WTC11 (cell line): ENCODE results near the gene CTNND2.

Experiments used
- ESRRA ChIP-seq: sonication (generic); formaldehyde crosslinking; IDR thresholded peaks from 2 replicates; pipeline ENCODE4 v1.8.1; 2022; ENCODE audit warnings: mild to moderate bottlenecking, missing genetic modification reagents, borderline replicate concordance
- NFYB ChIP-seq: sonication (generic); formaldehyde crosslinking; conservative IDR thresholded peaks from 2 replicates; pipeline ENCODE4 v1.8.0; 2022; ENCODE audit warnings: low read depth, missing genetic modification reagents
- NR2C2 ChIP-seq: sonication (generic); formaldehyde crosslinking; IDR thresholded peaks from 2 replicates; pipeline ENCODE4 v1.8.0; 2022; ENCODE audit warnings: mild to moderate bottlenecking, missing genetic modification reagents
- RORB ChIP-seq: fragments of 250-450 bp; sonication (Bioruptor Pico); IDR thresholded peaks from 2 replicates; pipeline ENCODE4 v1.9.0; 2021; ENCODE audit warnings: mild to moderate bottlenecking
- TF ChIP-seq, protein P1 (sequence below): sonication (generic); formaldehyde crosslinking; conservative IDR thresholded peaks from 2 replicates; pipeline ENCODE4 v1.8.1; 2022; ENCODE audit warnings: mild to moderate bottlenecking, missing genetic modification reagents
- TF ChIP-seq, protein P2 (sequence below): fragments of 200-600 bp; IDR thresholded peaks from 2 replicates; pipeline ENCODE4 v1.8.0; 2022; ENCODE audit warnings: antibody characterized with exemption

DNA sequence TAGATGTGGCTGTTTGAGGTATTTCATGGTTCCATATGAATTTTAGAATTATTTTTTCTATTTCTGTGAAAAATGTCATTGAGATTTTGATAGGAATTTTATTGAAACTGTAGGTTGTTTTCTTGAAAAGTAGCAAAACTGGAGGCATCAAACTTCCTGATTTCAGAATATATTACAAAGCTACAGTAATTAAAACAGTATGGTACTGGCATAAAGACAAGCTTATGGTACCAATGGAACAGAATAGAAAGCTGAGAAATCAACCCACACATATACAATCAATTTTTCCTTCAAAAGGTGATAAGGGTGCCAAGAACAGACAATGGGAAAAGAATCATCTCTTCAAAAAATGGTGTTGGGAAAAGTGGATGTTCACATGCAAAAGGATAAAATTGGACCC, 945.5 kb downstream of the CTNND2 start:
- TF ChIP-seq, protein P1, sequence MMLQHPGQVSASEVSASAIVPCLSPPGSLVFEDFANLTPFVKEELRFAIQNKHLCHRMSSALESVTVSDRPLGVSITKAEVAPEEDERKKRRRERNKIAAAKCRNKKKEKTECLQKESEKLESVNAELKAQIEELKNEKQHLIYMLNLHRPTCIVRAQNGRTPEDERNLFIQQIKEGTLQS (CRISPR knock-in tag), result no peak
- TF ChIP-seq, protein P2, sequence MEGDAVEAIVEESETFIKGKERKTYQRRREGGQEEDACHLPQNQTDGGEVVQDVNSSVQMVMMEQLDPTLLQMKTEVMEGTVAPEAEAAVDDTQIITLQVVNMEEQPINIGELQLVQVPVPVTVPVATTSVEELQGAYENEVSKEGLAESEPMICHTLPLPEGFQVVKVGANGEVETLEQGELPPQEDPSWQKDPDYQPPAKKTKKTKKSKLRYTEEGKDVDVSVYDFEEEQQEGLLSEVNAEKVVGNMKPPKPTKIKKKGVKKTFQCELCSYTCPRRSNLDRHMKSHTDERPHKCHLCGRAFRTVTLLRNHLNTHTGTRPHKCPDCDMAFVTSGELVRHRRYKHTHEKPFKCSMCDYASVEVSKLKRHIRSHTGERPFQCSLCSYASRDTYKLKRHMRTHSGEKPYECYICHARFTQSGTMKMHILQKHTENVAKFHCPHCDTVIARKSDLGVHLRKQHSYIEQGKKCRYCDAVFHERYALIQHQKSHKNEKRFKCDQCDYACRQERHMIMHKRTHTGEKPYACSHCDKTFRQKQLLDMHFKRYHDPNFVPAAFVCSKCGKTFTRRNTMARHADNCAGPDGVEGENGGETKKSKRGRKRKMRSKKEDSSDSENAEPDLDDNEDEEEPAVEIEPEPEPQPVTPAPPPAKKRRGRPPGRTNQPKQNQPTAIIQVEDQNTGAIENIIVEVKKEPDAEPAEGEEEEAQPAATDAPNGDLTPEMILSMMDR, result no peak
- TF ChIP-seq NFYB (CRISPR knock-in tag), result no peak
- no peak for TF ChIP-seq RORB
- TF ChIP-seq NR2C2 (CRISPR knock-in tag), result no peak
- no peak for TF ChIP-seq ESRRA
